HG02973 (cell line): ENCODE data around the gene TUBB2B.

Source experiments
- ATAC-seq: cut with Tn5 transposase; IDR thresholded peaks from one replicate; pipeline ENCODE4 v1.9.1; 2021; ENCODE audit warnings: moderate library complexity; ENCODE audit not compliant: unreplicated experiment

TUBB2B gene

DNA sequence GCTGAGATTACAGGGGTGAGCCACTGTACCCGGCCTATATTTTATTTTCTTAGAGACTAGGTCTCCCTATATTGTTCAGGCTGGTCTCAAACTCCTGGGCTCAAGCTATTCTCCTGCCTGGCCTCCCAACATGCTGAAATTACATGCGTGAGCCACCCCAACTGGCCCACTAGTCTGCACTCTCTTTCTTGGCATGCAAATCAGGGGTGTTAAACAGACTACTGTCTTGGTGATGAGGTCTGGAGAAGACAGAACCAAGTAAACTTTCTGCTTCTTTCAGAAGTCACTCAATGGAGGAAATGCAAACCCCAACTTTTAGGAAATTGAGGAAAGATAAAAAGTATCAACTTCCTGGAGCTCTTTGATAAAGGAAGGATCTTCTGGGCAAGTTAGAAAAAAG lies 8.0 kb upstream of the TUBB2B start:
- ATAC-seq: no peak

DNA sequence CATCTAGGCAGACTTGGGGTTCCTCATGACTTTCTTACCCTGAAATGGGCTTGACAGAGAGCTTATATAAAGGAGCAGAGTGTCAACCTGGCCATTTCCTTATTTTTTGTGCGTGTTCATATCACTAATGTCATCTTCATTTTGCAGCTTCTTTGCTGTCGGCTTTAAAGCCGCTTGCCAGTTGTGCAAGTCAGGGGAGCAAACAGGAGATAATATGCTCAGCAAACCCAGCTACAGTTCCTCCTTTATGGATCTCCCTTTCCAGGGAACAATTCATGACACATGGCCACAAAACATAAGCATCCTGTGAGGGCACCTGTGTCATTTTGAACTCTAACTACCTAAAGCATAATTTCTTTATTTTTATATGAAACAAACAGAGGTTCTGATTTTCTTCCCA lies 6.5 kb upstream of the TUBB2B start:
- no peak for ATAC-seq

DNA sequence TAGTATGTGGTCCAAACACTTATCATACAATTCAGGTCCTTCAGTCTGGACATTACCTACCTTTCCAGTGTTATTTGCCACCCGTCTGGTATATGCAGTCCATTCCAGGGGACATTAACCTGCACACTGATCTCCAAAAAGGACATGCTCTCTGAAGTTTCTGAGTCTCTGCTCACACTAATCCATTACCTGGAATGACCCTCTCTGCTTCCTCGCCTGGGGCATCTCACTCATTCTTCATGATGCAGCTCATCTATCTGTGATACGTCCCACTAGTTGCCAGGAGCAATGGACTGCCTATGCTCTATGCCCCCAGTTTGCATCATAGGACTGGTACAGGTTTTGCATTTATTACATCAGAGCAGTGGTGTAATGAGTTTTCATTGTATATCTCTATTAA lies 5.9 kb upstream of the TUBB2B start:
- ATAC-seq: no peak

DNA sequence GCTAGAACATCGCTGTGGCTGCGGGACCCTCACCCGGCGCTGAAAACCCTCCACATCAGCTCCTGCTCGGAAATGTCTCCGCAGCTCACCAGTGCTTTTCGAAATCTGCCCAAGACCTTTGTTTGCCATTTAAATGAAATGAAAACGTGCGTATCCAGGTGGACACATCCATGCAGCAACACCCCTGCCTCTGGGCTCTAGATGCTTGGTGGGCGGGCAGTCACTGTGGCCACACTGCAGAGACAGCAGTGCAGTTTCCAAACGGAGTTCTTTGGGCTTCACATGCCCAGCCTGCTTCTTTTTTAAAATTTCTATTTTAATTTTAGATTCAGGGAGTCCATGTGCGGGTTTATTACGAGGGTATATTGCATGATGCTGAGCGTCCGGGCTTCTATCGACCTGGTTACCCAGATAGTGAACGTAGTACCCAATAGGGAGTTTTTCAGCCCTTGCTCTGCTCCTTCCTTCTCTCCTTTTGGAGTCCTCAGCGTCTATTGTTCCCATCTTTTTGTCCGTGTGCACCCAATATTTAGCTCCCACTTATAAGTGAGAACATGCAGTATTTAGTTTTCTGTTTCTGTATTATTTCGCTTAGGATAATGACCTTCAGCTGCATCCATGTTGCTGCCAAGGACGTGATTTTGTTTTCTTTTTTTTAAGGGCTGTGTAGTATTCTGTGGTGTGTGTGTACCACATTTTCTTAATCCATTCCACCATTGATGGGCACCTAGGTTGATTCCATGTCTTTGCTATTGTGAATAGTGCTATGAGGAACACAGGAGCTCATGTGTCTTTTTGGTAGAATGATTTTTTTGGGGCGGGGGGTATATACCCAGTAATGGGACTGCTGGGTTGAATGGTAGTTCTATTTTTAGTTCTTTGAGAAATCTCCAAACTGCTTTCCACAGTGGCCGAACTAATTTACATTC lies 4.8 kb upstream of the TUBB2B start:
- no peak for ATAC-seq

DNA sequence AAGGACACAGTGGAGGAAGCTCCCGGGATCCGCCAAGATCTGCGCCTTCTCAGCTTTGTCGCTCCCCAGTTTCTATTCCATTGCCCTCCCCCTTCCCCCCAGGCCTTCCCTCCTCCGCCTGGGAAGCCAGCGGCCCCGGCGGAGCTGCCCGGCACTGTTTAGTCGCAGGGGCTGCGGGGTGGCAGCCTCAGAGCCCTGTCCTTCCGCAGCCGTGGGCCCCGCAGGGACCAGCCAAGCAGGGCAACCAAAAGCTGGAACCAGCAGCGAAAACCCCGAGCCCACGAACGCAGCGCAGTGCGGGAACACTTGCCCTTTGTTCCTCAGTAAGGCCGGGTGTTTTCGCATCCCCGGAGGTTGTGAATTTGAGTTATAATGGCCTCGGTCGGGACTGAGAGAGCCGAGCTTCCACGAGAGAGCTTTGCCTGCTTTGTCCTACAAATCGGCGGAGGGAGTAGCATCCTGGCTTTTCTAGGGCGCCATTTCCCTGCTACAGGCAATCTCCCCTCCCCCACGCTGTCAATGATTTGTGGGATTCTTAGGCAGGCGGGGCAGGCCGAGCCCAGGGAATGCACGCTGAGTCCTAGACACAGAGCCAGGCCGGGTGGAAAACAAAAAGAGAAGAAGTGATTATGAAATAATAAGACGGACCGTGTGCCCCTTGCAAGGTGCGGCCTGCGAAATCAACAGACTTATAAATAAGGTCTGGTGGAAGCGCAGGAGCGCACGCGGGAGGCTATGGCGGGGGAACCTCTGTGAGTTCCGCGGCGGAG lies 4.0 kb upstream of the TUBB2B start:
- ATAC-seq: no peak

DNA sequence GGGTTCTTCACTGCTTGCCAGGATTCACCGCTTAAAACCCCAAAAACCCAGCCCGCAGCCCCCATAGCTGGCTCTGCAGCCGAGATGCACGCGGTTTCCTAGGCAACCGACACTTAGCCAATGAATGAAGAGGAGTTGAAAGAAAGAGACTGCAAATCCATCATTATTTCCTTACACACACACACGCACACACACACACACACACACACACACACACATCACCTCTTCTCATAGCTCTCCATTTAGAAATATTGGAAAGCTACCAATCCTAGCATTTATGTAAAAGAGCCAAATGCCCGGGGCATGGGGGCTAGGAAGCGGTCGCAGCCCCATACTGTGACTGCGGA lies 3.4 kb upstream of the TUBB2B start:
- no peak for ATAC-seq

DNA sequence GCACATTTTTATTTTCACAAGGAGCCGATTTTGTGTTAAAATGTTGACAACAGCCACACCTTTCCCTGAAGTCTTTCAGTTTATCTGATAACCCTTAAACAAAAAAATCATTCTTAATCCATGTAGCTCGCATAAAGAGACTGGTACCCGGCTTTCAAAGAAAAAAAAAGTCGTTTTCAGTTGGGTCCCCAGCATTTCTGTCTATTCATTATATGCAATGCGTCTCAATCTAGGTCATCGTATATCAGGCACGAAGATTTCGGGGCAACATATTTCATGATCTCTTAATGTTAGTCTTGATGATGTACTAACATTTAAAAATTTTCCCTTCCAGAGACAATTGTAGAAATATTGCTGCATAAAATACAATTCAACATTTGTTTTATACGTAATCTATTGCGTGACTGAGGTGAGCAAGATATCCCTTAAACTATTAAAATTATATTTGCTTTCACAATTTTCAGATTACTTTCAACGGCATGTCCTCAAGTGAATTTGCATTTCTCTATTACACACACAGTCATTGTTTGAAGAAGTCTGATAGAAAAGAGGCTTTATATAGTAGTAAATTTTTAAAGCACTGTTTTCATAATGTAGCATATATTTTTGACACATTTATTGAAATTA lies 2.9 kb upstream of the TUBB2B start:
- ATAC-seq: no peak

DNA sequence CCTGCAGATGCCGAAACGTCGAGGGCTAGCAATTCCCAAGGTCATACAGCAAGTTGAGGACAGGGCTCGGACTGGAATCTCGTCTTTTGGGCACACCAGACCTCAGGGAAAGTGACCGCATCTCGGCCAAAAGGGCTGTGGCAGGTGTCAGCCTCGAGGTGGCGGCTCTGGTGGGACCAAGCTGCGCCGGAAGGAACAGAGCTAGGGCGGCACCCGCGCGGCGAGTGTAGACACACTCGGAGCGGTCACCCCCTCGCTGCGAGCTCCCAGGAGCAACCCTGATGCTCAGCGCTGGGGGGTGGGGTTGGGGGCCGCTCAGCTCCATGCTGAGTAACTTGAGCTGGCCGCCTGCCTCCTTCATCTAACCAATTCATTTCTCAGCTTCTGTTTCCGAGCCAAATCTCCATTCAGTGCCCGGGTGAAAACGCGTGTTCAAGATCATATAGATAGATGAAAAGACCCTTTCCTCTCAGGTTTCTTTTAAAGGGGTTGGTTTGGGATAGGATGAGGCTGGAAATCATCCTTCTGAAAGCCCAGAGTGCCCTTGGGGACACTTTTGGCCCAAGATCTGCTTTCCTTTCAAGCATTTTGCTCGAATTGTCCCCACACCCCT lies 2.2 kb upstream of the TUBB2B start:
- no peak for ATAC-seq

DNA sequence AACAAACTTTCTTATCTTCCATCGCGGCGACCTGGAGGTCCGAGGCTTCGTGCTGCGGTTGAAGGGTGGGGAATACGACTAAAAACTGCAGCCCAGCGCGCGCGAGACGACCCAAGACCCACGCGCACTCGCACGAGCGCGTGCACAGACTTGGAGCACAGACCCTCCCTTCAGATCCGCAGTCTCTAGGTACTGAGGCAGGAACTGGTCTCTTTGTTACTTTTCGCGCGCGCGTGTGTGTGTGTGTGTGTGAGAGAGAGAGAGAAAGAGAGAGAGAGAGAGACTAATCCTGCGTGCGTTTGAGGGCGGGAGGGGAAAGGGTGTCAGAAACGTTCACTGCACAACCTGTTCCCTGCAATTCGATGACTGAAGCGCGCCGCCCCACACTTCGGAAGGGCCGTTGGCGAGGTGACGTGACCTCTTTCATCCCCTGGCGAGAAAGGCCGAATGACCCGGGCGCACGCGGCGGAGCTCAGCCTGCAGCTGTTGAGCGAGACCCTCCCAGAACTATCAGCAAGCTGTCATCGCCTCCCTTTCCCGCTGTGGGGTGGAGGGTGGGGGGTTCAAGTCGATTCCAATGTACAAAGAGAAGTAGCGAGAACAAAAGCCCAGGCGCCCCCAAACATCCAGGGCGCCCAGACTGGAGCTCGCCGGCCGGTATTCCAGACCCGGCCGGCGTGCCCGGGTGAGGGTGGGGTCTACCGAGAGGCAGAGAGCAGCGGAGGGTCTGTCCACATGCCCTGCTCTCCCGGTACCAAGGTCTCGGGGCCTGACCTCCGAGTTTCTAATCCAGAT lies 1.5 kb upstream of the TUBB2B start:
- ATAC-seq: no peak

DNA sequence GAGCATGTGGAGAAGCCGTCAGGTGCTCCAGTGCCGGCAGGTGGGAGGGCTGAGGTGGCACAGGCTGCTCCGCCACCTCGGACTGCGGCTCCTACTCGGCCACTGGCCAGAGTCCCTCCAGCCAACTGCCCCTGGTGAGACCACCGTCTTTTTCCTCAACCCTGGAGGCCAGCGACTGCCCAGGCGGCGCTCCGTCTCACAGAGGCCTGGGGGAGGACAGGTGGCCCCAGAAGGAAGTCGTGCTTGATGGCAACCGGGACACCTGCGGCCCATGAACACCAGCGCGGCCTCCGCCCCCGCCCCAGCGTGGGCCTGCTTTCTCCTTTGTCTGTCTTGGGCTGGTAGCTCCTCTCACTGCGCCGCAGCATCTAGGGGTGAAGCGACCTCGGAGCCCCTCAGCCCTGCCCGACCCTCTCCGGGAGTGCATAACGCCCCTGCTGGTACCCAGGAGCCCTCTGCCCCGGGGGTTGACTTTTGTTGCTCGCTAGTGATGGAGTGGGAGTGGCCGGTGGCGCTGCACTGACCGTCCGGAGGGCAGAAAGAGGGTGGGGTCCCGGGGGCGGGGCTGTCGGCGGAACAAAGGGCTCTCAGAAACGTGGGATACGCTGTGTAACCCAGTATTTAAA lies 706 bp upstream of the TUBB2B start:
- ATAC-seq: no peak

DNA sequence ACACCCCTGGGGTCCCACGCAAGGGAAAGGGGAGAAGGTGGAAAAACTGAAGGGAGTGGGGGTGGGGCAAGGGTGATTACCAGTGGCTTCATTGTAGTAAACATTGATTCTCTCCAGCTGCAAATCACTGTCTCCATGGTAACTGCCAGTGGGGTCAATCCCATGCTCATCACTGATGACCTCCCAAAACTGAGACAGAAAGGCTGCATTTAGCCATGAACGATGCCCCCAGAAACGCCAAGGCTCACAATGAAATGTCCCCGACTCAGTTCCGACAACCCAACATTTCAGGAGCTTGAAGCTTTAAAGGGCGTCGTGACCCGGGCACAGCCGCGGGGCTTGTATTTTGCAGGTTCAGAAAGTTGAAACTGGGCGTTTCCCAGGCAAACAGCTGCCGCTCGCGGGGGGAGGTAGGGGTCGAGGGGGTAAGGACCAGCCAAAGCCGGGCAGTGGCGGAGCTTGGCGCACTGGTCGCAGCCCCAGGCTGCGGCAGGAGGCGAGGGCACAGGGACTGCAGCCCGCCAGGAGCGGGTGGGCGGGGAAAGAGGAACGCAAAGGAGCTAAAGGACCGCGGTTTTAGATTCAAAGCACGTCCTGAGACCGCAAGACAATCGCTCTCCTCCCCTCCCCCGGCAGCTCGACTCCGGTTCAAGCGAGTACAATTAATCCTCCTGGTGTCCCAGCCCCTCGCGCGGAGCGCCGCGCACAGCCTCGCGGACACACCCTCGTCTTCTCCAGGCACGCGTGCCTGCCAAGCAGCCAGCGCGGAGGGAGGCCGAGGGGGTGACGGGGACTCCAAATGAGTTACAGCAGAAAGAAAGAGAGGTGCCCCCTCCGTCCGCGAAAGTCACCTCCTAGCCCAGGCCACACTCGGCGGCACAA lies 731 bp downstream of the TUBB2B start:
- ATAC-seq: no peak

DNA sequence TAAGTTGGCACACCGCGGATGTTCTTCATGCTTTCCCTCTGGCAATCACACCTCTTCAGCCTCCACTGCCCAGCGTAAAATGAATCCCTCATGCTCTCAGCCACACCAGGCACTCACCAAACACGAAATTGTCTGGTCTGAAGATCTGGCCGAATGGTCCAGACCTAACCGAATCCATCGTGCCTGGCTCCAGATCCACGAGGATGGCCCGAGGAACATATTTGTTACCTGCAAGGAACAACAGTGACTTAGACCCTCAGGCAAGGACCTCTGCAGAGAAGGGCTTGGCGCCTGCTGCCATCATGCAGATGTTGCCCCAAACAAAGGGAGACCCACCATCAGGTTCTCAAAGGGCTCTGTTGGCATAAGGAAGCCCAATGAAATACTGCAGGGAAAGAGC lies 1.4 kb downstream of the TUBB2B start:
- no peak for ATAC-seq

DNA sequence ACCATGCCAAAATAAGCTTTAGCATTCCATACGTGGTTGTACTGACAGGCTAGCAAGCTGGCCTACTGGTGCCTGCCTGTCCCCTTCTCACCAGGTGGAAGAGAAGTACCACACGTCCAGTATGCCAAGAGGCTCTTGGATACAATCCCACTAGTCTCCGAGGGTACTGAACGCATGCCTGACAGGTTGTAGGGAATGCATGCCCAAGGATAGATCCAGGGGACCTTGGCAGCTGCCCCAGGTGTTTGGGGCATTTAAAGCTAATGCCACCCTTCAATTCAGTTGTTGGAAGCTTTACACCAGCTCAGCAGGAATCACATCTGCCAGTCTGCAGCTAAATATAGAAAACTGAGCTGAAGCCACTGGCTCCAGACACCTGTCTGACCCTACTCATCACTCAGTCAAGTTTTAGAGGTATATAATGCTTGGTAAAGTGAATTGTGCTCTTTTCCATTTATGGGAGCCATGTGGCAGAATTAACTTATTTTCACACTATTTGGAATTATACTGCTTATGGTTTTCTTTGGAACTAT lies 4.9 kb downstream of the TUBB2B start:
- ATAC-seq: no peak

DNA sequence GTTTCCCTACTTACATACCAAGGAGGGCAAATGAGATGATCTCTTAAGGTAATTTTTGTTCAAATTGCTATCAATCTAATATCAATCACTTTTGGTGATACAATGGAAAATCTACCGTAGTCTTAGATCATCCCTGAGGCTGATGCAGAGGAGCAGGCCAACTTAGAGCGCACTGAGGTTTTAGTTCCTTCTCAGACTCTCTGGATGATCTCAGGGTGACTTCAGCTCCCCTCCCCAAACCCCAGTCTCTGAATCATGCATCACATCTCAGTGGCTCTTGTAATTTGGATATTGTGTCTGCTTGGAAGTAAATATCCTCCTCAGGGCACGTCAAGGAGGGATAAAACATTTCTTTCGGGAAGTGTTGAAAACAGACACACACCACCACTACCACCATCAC lies 5.9 kb downstream of the TUBB2B start:
- ATAC-seq: no peak

DNA sequence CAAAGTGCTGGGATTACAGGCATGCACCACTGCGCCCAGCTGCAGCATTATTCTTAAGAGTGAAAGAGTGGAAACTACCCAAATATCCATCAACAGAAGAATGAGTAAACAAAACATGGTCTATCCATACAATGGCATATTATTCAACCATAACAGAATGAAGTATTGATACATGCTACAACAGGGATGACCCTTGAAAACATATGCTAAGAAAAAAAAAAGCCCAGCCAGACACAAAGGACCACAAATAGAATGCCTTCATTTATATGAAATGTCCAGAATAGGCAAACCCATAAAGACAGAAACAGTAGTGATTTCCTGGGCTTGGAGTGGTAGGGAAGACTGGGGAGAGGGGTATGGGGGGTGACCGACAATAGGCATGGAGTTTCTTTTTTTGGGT lies 7.1 kb downstream of the TUBB2B start:
- ATAC-seq: no peak

DNA sequence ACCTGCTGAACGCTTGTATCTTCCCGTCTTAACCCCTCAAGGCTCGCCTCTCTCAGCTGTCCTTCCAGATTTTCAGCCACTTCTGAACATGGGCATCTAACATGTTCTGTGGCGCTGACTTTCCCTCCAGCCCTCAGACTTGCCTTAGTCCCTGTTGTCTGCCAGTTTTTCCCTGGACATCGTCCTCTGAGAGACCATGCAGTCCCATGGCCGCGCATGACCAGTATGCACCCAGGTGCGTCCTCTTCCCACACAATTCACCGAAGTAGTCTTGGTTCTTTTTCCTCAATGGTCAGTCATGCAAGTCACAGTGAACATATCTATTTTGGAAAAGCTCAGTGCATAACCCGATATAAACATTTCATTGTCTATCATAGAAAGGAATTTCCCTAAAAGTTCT lies 9.2 kb downstream of the TUBB2B start:
- ATAC-seq: no peak

DNA sequence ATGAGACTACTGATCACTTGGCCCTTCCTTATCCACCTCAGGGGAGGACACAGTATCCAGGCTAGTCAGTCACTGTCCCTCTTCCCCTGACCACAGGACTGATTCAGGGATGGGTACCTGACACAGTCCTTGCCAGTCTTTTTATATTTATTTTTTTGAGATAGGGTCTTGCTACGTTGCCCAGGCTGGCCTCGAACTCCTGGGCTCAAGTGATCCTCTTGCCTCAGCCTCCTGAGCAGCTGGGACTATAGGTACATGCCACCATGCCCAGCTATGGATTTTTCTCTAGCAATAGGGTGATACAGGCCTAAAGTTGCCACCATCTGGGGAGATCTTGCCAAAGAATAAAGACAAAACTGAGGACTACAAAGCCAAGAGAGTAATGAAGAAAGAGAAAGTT lies 10.2 kb downstream of the TUBB2B start:
- ATAC-seq: no peak

DNA sequence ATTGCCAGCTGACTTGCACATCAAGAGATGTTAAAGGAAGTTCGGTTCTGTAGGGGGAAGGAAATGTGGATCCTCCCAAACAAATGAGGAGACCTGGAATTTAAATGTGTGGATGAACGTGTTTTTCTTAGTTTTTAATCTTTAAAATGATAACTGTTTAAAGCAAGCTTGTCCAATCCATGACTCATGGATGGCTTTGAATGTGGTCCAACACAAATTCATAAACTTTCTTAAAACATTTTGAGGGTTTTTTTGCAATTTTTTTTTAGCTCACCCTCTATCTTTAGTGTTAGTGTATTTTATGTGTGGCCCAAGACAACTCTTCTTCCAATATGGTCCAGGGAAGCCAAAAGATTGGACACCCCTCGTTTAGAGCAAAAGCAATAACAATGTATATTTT lies 12.6 kb downstream of the TUBB2B start:
- no peak for ATAC-seq

DNA sequence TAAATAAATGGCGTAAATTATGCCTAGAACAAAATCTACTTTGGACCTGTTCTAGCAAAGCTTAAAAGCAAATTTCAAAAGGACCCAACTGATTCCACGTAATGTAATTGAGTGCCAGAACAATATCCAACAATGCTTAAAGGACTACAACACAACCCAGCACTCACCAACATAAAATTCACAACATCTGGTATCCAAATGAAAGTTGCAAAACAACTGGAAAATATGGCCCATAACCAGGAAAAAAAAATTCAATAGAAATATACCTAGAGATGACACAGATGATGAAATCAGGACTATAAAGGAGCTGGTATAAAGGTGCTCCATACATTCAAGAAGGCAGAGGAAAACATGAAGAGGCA lies 14.1 kb downstream of the TUBB2B start:
- ATAC-seq: no peak
